HCT116 (cell line): ENCODE measurements around the gene WDFY2. TPM values are rescaled to one million over a fixed set of nuclear protein-coding genes. Genes with fewer than 3 reads are reported as not detected.

Source experiments
- ATAC-seq: fragments of 200-7000 bp; cut with Tn5 transposase; 2 replicates; pipeline ENCODE4 v1.9.1; 2020; ENCODE audit warnings: mild to moderate bottlenecking, moderate library complexity
- BruUV-seq: library from RNA; stranded (reverse); fragments of 400-500 nt; replicated peaks from 2 replicates; lab custom pipeline; 2021; lab: Mats Ljungman, UMichigan
- CTCF ChIA-PET: fragments of 300-600 bp; sonication (Branson Sonifier 250); formaldehyde crosslinking; loops from one replicate; lab custom pipeline; 2021; ENCODE audit warnings: antibody characterized with exemption; lab: Charles Lee
- POLR2A ChIA-PET: fragments of 300-600, 350-600 bp; sonication (Branson Sonifier 250); formaldehyde crosslinking; loops from one replicate; lab custom pipeline; 2021; ENCODE audit warnings: antibody characterized with exemption; lab: Charles Lee
- RAD21 ChIA-PET, 2 experiments: fragments of 300-600 bp; sonication (Branson Sonifier 250); formaldehyde crosslinking; loops; one replicate each; lab custom pipeline; 2023; ENCODE audit warnings: low total read pairs in 2 of 2; ENCODE audit not compliant: uncharacterized antibody in 2 of 2, unreplicated experiment in 2 of 2, low non-redundant PET in 1 of 2; lab: Charles Lee
- DNase-seq: peaks from one replicate; pipeline ENCODE4 v3.0.0-alpha.2; 2010; ENCODE audit warnings: low read depth, low spot score
- H2AFZ ChIP-seq: fragments of 200-600 bp; shearing (Covaris generic), sonication (generic); 2 replicates; pipeline ENCODE4 v1.6.1; 2017; ENCODE audit warnings: low read depth, mixed run types, mixed read lengths, antibody characterized with exemption, low read length; ENCODE audit not compliant: poor library complexity, severe bottlenecking
- H3K27ac ChIP-seq: 2 replicates; pipeline ENCODE4 v1.5.1; 2012; ENCODE audit warnings: low read depth, low read length
- H3K27me3 ChIP-seq: fragments of 200-600 bp; sonication (generic); 2 replicates; pipeline ENCODE4 v1.6.1; 2016; ENCODE audit warnings: mixed run types, low read length, mixed read lengths; ENCODE audit not compliant: insufficient read depth
- H3K36me3 ChIP-seq, 2 experiments: fragments of 200-500 bp in 1 of 2; fragments of 200-600 bp in 1 of 2; sonication (Bioruptor generic) in 1 of 2; sonication (generic) in 1 of 2; 2 replicates each; pipeline versions ENCODE4 v1.5.1 to v1.6.1; 2014 to 2016; ENCODE audit warnings: low read length in 2 of 2, inconsistent platforms in 1 of 2, mixed read lengths in 1 of 2, mixed run types in 1 of 2; ENCODE audit not compliant: insufficient read depth in 2 of 2, control insufficient read depth in 1 of 2
- H3K4me1 ChIP-seq, 2 experiments: fragments of 200-600 bp in 1 of 2; sonication (generic) in 1 of 2; 2 replicates each; pipeline versions ENCODE4 v1.5.1 to v1.6.1; 2012 to 2017; ENCODE audit warnings: low read length in 2 of 2, inconsistent platforms in 1 of 2, mild to moderate bottlenecking in 1 of 2, mixed read lengths in 1 of 2, mixed run types in 1 of 2, moderate library complexity in 1 of 2; ENCODE audit not compliant: insufficient read depth in 2 of 2, control insufficient read depth in 1 of 2
- H3K4me2 ChIP-seq: fragments of 200-600 bp; sonication (generic); 2 replicates; pipeline ENCODE4 v1.6.1; 2017; ENCODE audit warnings: mixed run types, low read length, mixed read lengths
- H3K4me3 ChIP-seq, 2 experiments: fragments of 200-600 bp in 1 of 2; sonication (generic) in 1 of 2; replicated peaks in 1 of 2; 2 replicates each; pipeline ENCODE4 v1.5.1; 2011 to 2016; ENCODE audit warnings: low read length in 2 of 2, control low read depth in 1 of 2, low read depth in 1 of 2, mild to moderate bottlenecking in 1 of 2, mixed read lengths in 1 of 2, mixed run types in 1 of 2
- H3K79me2 ChIP-seq: fragments of 200-600 bp; sonication (generic); 2 replicates; pipeline ENCODE4 v1.6.1; 2017; ENCODE audit warnings: mild to moderate bottlenecking, mixed run types, low read length, moderate library complexity, mixed read lengths; ENCODE audit not compliant: insufficient read depth
- H3K9ac ChIP-seq: fragments of 200-600 bp; sonication (generic); 2 replicates; pipeline ENCODE4 v1.6.1; 2016; ENCODE audit warnings: low read length, mixed read lengths
- H3K9me2 ChIP-seq: fragments of 200-600 bp; sonication (generic), shearing (Covaris generic); 2 replicates; pipeline ENCODE4 v1.6.1; 2017; ENCODE audit warnings: mixed run types, mild to moderate bottlenecking, moderate library complexity; ENCODE audit not compliant: insufficient read depth
- H3K9me3 ChIP-seq, 2 experiments: fragments of 200-500 bp in 1 of 2; fragments of 200-600 bp in 1 of 2; sonication (Bioruptor generic) in 1 of 2; sonication (generic) in 1 of 2; 2 replicates each; pipeline ENCODE4 v1.6.1; 2014 to 2017; ENCODE audit warnings: low read length in 2 of 2, mixed read lengths in 2 of 2, inconsistent platforms in 1 of 2, low read depth in 1 of 2, mild to moderate bottlenecking in 1 of 2, mixed run types in 1 of 2, moderate library complexity in 1 of 2; ENCODE audit not compliant: control insufficient read depth in 1 of 2, insufficient read depth in 1 of 2
- H4K20me1 ChIP-seq: fragments of 200-600 bp; sonication (generic), shearing (Covaris generic); 2 replicates; pipeline ENCODE4 v1.6.1; 2017; ENCODE audit warnings: mixed run types, mild to moderate bottlenecking, moderate library complexity; ENCODE audit not compliant: insufficient read depth
- ATF3 ChIP-seq: IDR thresholded peaks from 2 replicates; pipeline ENCODE4 v1.6.1; 2012
- CBX3 ChIP-seq: IDR thresholded peaks from 2 replicates; pipeline ENCODE4 v1.6.1; 2012; ENCODE audit warnings: low read depth
- CTCF ChIP-seq, 3 experiments: fragments of 200-600 bp in 1 of 3; sonication (generic) in 1 of 3; IDR thresholded peaks in 2 of 3; conservative IDR thresholded peaks in 1 of 3; 2 replicates each; pipeline ENCODE4 v1.5.1; 2012 to 2017; ENCODE audit warnings: low read depth in 2 of 3, low read length in 2 of 3, antibody characterized with exemption in 1 of 3, borderline replicate concordance in 1 of 3, control low read depth in 1 of 3, mild to moderate bottlenecking in 1 of 3, mixed read lengths in 1 of 3, mixed run types in 1 of 3, moderate library complexity in 1 of 3; ENCODE audit not compliant: insufficient read depth in 1 of 3
- ELF1 ChIP-seq: IDR thresholded peaks from 2 replicates; pipeline ENCODE4 v1.6.1; 2012; ENCODE audit warnings: low read depth, borderline replicate concordance
- EZH2 ChIP-seq: fragments of 200-600 bp; sonication (generic); IDR thresholded peaks from 2 replicates; pipeline ENCODE4 v1.6.1; 2017; ENCODE audit warnings: antibody characterized with exemption, mixed run types
- FOSL1 ChIP-seq: IDR thresholded peaks from 2 replicates; pipeline ENCODE4 v1.6.1; 2012; ENCODE audit warnings: low read depth
- JUND ChIP-seq: IDR thresholded peaks from 2 replicates; pipeline ENCODE4 v1.6.1; 2012
- MAX ChIP-seq: IDR thresholded peaks from 2 replicates; pipeline ENCODE4 v1.6.1; 2012
- POLR2A ChIP-seq: IDR thresholded peaks from 2 replicates; pipeline ENCODE4 v1.7.0; 2011; ENCODE audit warnings: borderline replicate concordance; ENCODE audit not compliant: insufficient read depth, insufficient read length; ENCODE audit errors: extremely low read depth
- POLR2AphosphoS5 ChIP-seq: IDR thresholded peaks from 2 replicates; pipeline ENCODE4 v1.6.1; 2011; ENCODE audit warnings: mild to moderate bottlenecking, low read depth, low read length, moderate library complexity
- SP1 ChIP-seq: IDR thresholded peaks from 2 replicates; pipeline ENCODE4 v1.6.1; 2012; ENCODE audit warnings: low read depth
- SRF ChIP-seq: IDR thresholded peaks from 2 replicates; pipeline ENCODE4 v1.6.1; 2012; ENCODE audit warnings: low read depth
- ZBTB33 ChIP-seq: IDR thresholded peaks from 2 replicates; pipeline ENCODE4 v1.6.1; 2011; ENCODE audit warnings: mild to moderate bottlenecking, low read length, moderate library complexity; ENCODE audit not compliant: insufficient replicate concordance; ENCODE audit errors: extremely low read depth
- ZFX ChIP-seq: fragments of 450-650 bp; IDR thresholded peaks from 2 replicates; pipeline ENCODE4 v1.6.1; 2017
- ZNF274 ChIP-seq: fragments of 200-500 bp; sonication (Bioruptor generic); IDR thresholded peaks from 2 replicates; pipeline ENCODE4 v1.6.1; 2014; ENCODE audit warnings: mild to moderate bottlenecking, low read depth, low read length, inconsistent platforms
- intact Hi-C: fragments of 100-400 bp; cut with micrococcal nuclease; formaldehyde crosslinking; loops from 2 replicates; pipeline ENCODE4 v1.10.0; 2022
- total RNA-seq: library from RNA; stranded (reverse); gene quantifications from one replicate; pipeline ENCODE4 v1.2.1, GENCODE V29; 2021; ENCODE audit not compliant: unreplicated experiment

WDFY2 gene
- total RNA-seq, 1 experiment from 2014 or later = 6.1 TPM

- ChIA-PET RAD21 (no interaction called here), POLR2A (interaction anchor here (1.1 kb wide), 1 partner anchor 161 kb away, joined by 5 read pairs; the partner anchor contains the start of gene INTS6), CTCF (no interaction called here)
- Histone ChIP-seq H3K9me3 (no peaks in the 10 kb centered on the region), H3K4me3 (no peak overlapping the region), H3K4me1 (no peaks in the 10 kb centered on the region), H3K9me2 (no peaks in the 10 kb centered on the region), H2AFZ (no peak overlapping the region), H3K9ac (no peak overlapping the region), H3K27ac (no peak overlapping the region), H4K20me1 (no peaks in the 10 kb centered on the region), H3K79me2 (no peaks in the 10 kb centered on the region), H3K4me2 (no peak overlapping the region), H3K27me3 (no peaks in the 10 kb centered on the region), H3K36me3 (no peaks in the 10 kb centered on the region)
- DNase-seq (no peak), ATAC-seq (no peak)
- intact Hi-C loops = no loop called here
- TF ChIP-seq FOSL1 = no peak
- no peak for TF ChIP-seq ZNF274
- no peak for TF ChIP-seq ZFX
- TF ChIP-seq EZH2 = no peak
- TF ChIP-seq CTCF (IDR thresholded peaks at IDR 0.05 in 2 of 3, conservative IDR thresholded peaks at IDR 0.05 in 1 of 3; ENCODE audit: borderline replicate concordance in 1 of 3, insufficient read depth in 1 of 3, low read depth in 2 of 3, low read length in 2 of 3) = no peak
- TF ChIP-seq CBX3 = no peak
- BruUV-seq = no TSS peak
Measured at GRCh38 chr13:51614350-51614786, 30.1 kb downstream of the WDFY2 start.

- H3K4me1 ChIP-seq = no peaks in the 10 kb centered on the region
- no TSS peak for BruUV-seq
- no peaks in the 10 kb centered on the region for H3K9me2 ChIP-seq
- H3K36me3 ChIP-seq = no peaks in the 10 kb centered on the region
- no peak overlapping the region for H2AFZ ChIP-seq
- ChIA-PET POLR2A (no interaction called here), RAD21 (no interaction called here), CTCF (no interaction called here)
- no peak overlapping the region for H3K27ac ChIP-seq
- H3K9me3 ChIP-seq = no peaks in the 10 kb centered on the region
- no peak overlapping the region for H3K9ac ChIP-seq
- ATAC-seq (no peak), DNase-seq (no peak)
- no peak overlapping the region for H3K4me3 ChIP-seq
- H3K27me3 ChIP-seq = no peaks in the 10 kb centered on the region
- intact Hi-C loops = no loop called here
- no peaks in the 10 kb centered on the region for H4K20me1 ChIP-seq
- H3K79me2 ChIP-seq = no peaks in the 10 kb centered on the region
- H3K4me2 ChIP-seq = no peak overlapping the region
- TF ChIP-seq MAX (no peak), POLR2AphosphoS5 (no peak), ELF1 (no peak), ZNF274 (no peak), EZH2 (no peak), ATF3 (no peak), CBX3 (no peak), SP1 (no peak), ZBTB33 (no peak), POLR2A (no peak), SRF (no peak), JUND (no peak)
Measured at GRCh38 chr13:51618626-51619025, 34.4 kb downstream of the WDFY2 start.
